HG03135 (cell line): ENCODE measurements around the gene DNAL1.
"Not testable (repeated sequence)": the region's sequence is repeated elsewhere in the genome, so short reads cannot be mapped to it uniquely, and the experiment has no call there.

ENCODE experiments used
- ATAC-seq: cut with Tn5 transposase; IDR thresholded peaks from one replicate; pipeline ENCODE4 v1.9.1; 2021; ENCODE audit warnings: mild to moderate bottlenecking, moderate library complexity; ENCODE audit not compliant: unreplicated experiment

Gene DNAL1

GRCh38 chr14:73644531-73645247 lies at the start of gene DNAL1:
Gene DNAL1, plus strand, starts transcription at chr14:73644986. Its CDS starts 54 bp downstream, at chr14:73645040.
- peak; percentile 88 for ATAC-seq

GRCh38 chr14:73599499-73599898 lies 45.3 kb upstream of the DNAL1 start:
- no peak for ATAC-seq

GRCh38 chr14:73602994-73603393 lies 41.8 kb upstream of the DNAL1 start:
- no peak for ATAC-seq

- ATAC-seq = no peak
Measured at GRCh38 chr14:73606271-73606670, 38.5 kb upstream of the DNAL1 start.

- ATAC-seq = no peak
Measured at GRCh38 chr14:73607241-73607640, 37.5 kb upstream of the DNAL1 start.

- ATAC-seq = no peak
Measured at GRCh38 chr14:73610687-73611086, 34.1 kb upstream of the DNAL1 start.

- ATAC-seq = peak; percentile 76
Measured at GRCh38 chr14:73612339-73613045, 32.3 kb upstream of the DNAL1 start, which contains the start of gene ACOT6. Gene ACOT6, plus strand, starts transcription at chr14:73612517. Its CDS starts 55 bp downstream, at chr14:73612572.

- peak; percentile 9 for ATAC-seq
Measured at GRCh38 chr14:73613046-73613383, 31.8 kb upstream of the DNAL1 start.

- ATAC-seq = no peak
Measured at GRCh38 chr14:73613419-73613963, 31.3 kb upstream of the DNAL1 start.

- ATAC-seq = no peak
Measured at GRCh38 chr14:73616831-73617230, 28.0 kb upstream of the DNAL1 start.

- no peak for ATAC-seq
Measured at GRCh38 chr14:73619524-73619923, 25.3 kb upstream of the DNAL1 start.

- no peak for ATAC-seq
Measured at GRCh38 chr14:73620268-73620667, 24.5 kb upstream of the DNAL1 start.

- no peak for ATAC-seq
Measured at GRCh38 chr14:73623504-73624054, 21.2 kb upstream of the DNAL1 start.

GRCh38 chr14:73625706-73626105 lies 19.1 kb upstream of the DNAL1 start:
- ATAC-seq = no peak

- ATAC-seq = no peak
Measured at GRCh38 chr14:73627151-73627558, 17.6 kb upstream of the DNAL1 start.

GRCh38 chr14:73630009-73630780 lies 14.6 kb upstream of the DNAL1 start:
- no peak for ATAC-seq

GRCh38 chr14:73633116-73634010 lies 11.4 kb upstream of the DNAL1 start:
- ATAC-seq = no peak

- ATAC-seq = no peak
Measured at GRCh38 chr14:73634011-73634833, 10.6 kb upstream of the DNAL1 start.

GRCh38 chr14:73636355-73636754 lies 8.4 kb upstream of the DNAL1 start:
- ATAC-seq = not testable (repeated sequence)
